Memory B cell (primary cell): ENCODE measurements around the gene PPP2R2B.

Source experiments
- ATAC-seq: fragments of 150-1000 bp; cut with Tn5 transposase; 2 replicates; pipeline ENCODE4 v1.10.0; 2021; ENCODE audit warnings: low read depth, mild to moderate bottlenecking, moderate library complexity
- DNase-seq, 2 donors: peaks; one replicate each; pipeline ENCODE4 v3.0.0; 2022; ENCODE audit warnings: low spot score in 2 of 2
- H3K27ac Mint-ChIP-seq: one replicate; pipeline ENCODE4 v1.8.0; 2022; ENCODE audit warnings: mild to moderate bottlenecking, moderate library complexity, mixed read lengths
- H3K27me3 Mint-ChIP-seq: one replicate; pipeline ENCODE4 v1.8.0; 2022; ENCODE audit warnings: mixed read lengths
- H3K36me3 Mint-ChIP-seq: one replicate; pipeline ENCODE4 v1.8.0; 2022; ENCODE audit warnings: mild to moderate bottlenecking, mixed read lengths
- H3K4me1 Mint-ChIP-seq: one replicate; pipeline ENCODE4 v1.8.0; 2022; ENCODE audit warnings: mixed read lengths
- H3K4me3 Mint-ChIP-seq: one replicate; pipeline ENCODE4 v1.8.0; 2022; ENCODE audit warnings: mild to moderate bottlenecking, moderate library complexity, mixed read lengths
- H3K9me3 Mint-ChIP-seq: one replicate; pipeline ENCODE4 v1.8.0; 2022; ENCODE audit warnings: mixed read lengths

Gene PPP2R2B

DNA sequence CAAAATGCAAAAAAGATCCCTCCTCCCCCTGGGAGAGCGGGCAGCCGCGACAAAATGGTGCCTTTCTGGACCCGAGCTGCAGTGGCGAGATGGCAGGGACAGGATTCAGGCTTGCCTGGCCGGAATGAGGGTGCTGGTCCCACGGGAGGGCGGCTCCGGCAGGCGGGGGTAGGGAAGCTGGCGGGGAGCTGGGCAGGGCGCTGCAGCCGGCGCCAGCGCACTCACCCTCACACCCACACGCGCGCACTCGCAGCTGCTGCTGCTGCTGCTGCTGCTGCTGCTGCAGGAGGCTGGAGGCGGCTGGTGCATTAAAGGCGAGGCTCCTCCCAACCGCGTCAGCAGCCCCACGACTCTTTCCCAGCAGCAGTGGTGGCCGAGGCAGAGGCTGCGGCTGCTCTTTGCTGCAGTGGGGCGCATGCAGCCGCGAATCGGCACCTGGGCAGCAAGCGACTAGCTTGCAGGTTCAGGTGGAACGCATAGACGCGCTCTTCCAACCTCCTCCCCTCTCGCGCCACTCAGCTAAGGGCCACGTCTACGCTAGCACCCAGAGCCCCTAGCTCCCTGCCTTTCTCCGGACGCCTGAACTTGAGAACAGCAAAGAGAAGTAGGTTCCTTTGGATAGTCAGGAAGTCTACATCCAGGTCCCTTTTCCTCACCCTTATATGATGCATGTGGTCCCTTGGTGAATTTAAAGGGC is at the start of gene PPP2R2B:
Gene PPP2R2B (minus strand): TSS at position 282 of the 697 bp plus-strand sequence.
- Mint-ChIP-seq H3K27ac (no peak within 1 kb of the TSS), H3K9me3 (peaks cover 2% of the 10 kb centered on the region), H3K4me3 (peak within 1 kb of the TSS; percentile 49), H3K4me1 (no peaks in the 10 kb centered on the region), H3K27me3 (peaks cover 12% of the 10 kb centered on the region), H3K36me3 (no peaks in the 10 kb centered on the region)
- ATAC-seq (no peak), DNase-seq (no peak)

DNA sequence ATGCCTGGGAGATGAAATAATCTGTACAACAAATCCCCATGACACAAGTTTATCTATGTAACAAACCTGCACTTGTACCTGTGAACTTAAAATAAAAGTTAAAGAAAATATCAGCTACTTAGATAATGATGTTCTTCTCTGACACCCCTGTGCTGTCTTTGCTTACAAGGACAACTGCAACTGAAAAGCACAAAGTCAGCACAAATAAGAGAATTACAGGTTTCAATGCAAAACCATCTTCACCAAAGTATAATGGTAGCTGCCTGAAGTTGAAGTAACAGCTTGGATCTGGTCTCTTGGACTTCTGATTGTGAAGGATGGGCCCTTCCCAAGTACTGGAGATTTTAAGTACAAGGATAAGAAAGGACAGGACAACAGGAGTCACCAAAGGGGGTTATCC is 45.6 kb upstream of the PPP2R2B start:
- Mint-ChIP-seq H3K36me3 (no peaks in the 10 kb centered on the region), H3K4me1 (no peaks in the 10 kb centered on the region), H3K4me3 (no peak overlapping the region), H3K9me3 (peaks cover 1% of the 10 kb centered on the region), H3K27ac (no peak overlapping the region), H3K27me3 (no peaks in the 10 kb centered on the region)
- DNase-seq (no peak), ATAC-seq (no peak)

DNA sequence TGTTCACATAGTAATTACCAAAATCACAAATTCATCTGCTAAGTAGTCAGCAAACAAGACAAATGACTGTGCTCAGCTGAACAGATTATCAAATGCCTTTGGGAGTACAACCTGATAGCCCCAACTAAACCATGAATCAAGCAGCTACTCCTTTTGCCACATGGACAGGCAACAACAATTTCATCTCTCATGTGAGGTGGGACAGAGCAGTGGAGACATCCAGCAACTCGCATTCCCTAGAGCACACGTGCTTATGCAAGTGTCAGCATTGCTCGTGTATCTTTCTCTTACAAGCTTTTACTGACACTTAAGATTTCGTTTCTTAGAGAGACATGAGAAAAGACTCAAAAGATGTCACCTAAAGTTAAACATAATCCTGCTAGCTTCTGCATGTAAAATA is 42.7 kb upstream of the PPP2R2B start:
- Mint-ChIP-seq H3K9me3 (peaks cover 1% of the 10 kb centered on the region), H3K27ac (no peak overlapping the region), H3K36me3 (no peaks in the 10 kb centered on the region), H3K27me3 (peaks cover 1% of the 10 kb centered on the region), H3K4me1 (no peaks in the 10 kb centered on the region), H3K4me3 (no peak overlapping the region)
- ATAC-seq (no peak), DNase-seq (no peak)

DNA sequence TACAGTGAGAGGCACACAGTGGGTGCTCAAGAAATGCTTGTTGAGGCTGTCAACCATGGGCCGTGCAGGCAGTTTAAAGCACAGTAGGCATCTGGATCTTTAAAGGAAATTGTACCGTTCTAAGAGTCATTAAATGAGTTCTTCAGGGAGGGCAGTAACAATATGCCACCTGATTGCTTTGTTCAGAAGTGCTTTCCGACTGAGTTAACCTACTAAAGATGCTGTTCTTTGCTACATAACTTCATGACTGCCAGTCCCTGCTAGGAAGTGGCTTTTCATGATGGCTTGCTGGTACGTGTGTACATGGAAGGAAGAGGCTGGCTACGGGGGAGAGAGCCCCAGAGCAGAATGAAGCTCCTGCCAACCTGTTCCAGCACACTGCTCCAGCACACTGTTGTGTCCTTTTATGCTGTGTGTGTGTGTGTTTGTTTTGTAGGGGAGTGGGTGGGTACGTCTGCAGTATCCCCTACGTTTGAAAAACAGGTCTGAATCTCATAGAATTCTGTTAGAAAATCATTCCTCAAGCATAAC is 41.9 kb upstream of the PPP2R2B start:
- Mint-ChIP-seq H3K4me1 (no peaks in the 10 kb centered on the region), H3K27me3 (peaks cover 1% of the 10 kb centered on the region), H3K36me3 (no peaks in the 10 kb centered on the region), H3K9me3 (no peaks in the 10 kb centered on the region), H3K4me3 (no peak overlapping the region), H3K27ac (no peak overlapping the region)
- DNase-seq (no peak), ATAC-seq (no peak)

DNA sequence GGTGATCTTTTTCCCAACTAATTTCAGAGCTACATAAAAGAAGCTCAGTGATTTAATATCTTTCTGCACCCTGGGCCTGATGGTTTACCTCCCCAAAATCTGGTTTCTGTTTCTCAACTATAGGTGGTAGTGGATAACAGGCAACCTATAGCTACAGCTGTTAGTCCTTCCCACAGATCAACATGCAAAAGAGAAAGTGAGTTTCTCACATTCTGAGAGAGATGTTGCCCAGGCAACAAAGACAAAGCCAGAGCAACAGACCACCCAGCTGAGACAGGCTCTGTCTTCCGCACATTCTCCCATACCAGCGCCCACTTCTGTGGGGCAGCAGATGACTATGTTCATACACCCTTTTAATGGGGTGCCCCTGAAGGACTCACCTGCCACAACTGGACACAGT is 40.7 kb upstream of the PPP2R2B start:
- Mint-ChIP-seq H3K4me1 (no peaks in the 10 kb centered on the region), H3K27ac (no peak overlapping the region), H3K4me3 (no peak overlapping the region), H3K9me3 (no peaks in the 10 kb centered on the region), H3K27me3 (peaks cover 1% of the 10 kb centered on the region), H3K36me3 (no peaks in the 10 kb centered on the region)
- DNase-seq (no peak), ATAC-seq (no peak)

DNA sequence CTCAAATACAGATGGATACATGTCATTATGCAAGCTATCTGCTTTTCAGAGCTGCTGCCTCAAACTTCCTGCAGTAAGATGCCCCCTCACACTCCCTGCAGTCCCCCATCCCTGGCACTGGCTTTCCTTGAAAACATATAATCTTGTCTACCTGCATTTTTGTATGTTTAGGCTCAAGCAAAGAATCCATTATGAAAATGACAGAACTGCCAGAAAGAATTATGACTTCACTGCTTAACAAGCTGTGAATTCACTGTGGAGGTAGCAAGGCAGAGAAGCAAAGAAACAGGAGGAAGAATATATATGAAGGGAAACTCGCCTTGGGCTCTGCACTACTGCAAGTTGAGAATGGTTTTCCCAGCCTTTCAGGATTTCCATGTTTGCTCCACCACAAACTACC is 39.4 kb upstream of the PPP2R2B start:
- Mint-ChIP-seq H3K4me3 (no peak overlapping the region), H3K9me3 (no peaks in the 10 kb centered on the region), H3K4me1 (no peaks in the 10 kb centered on the region), H3K36me3 (no peaks in the 10 kb centered on the region), H3K27me3 (peaks cover 1% of the 10 kb centered on the region), H3K27ac (no peak overlapping the region)
- ATAC-seq (no peak), DNase-seq (no peak)

DNA sequence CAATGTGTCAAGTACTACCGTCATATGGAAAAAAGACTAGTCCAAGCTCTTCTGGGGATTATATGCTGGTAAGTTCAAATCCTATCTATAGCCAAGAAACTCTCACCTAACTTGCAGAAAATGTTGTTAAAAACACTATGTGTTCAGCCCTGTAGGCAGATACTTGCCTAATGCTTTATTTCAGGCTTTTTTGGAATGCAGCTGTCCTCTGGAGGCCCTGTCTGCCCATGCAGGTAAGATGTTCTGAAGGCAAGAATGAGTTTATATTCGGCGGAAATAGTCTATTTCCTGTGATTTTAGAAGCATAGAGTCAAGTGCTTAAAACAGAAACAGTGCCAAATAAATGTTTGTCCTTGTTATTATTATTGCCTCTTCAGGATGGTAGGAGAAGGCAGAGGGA is 34.3 kb upstream of the PPP2R2B start:
- no peaks in the 10 kb centered on the region for H3K4me1 Mint-ChIP-seq
- no peaks in the 10 kb centered on the region for H3K36me3 Mint-ChIP-seq
- H3K9me3 Mint-ChIP-seq = no peaks in the 10 kb centered on the region
- H3K27ac Mint-ChIP-seq = no peak overlapping the region
- no peak for ATAC-seq
- no peaks in the 10 kb centered on the region for H3K27me3 Mint-ChIP-seq
- no peak for DNase-seq
- no peak overlapping the region for H3K4me3 Mint-ChIP-seq

DNA sequence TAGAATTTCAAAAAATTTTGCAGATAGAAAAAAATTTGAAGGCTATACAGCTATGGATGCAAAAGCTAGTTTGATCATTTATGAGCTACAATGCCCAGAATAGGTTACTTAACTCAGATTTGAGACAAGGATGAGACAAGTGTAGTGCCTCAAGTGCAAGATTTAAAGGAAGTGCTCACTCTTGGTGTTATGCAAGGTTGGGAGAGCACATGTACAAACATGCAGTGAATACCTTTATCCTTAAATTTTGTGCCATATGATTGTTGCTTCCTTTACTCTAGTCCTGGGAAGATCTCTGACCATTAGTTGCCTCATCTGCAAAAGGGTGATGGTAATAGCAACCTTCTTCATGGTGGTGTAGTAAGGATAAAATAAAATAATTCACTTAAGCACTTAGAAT is 31.7 kb upstream of the PPP2R2B start:
- Mint-ChIP-seq H3K4me1 (no peaks in the 10 kb centered on the region), H3K27ac (no peak overlapping the region), H3K4me3 (no peak overlapping the region), H3K9me3 (no peaks in the 10 kb centered on the region), H3K36me3 (no peaks in the 10 kb centered on the region), H3K27me3 (no peaks in the 10 kb centered on the region)
- DNase-seq (no peak), ATAC-seq (no peak)

DNA sequence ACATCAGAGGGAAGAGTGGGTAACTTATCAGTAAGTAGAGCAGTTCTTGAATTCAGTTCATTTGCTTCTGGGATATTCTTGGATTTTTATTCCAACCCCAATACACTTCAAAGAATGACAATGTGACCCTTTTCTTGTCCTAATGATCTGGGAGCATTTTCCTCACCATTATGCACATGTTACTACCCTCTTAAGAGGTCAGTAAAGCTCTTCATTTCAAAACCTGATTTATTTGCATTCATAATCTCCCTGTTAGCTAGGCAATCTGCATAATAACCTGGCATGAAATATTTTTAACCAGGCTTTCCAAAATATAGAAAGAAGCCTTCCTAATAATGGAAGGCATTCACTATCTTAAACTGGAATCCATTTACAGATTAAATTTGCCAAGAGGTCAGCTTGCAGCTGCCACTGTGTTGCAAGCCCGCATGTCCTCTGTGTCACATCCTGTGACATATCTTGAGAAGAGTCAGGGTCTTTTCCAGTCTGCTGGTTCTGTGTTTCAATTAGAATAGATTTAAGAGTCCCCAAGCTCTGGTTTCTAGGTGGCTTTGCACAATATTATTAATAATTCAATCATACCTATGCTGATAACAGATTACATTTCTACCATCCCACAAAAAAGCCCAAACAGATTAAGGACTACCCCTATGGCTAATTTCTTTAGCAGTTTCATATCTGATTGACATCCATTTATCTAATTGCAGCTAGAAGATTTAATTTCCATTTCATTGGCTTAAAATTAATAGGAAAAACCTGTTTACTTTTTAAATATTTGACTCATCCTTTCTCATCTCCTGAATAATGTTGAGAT is 30.9 kb upstream of the PPP2R2B start:
- H3K36me3 Mint-ChIP-seq = no peaks in the 10 kb centered on the region
- ATAC-seq (no peak), DNase-seq (no peak)
- no peaks in the 10 kb centered on the region for H3K4me1 Mint-ChIP-seq
- H3K27me3 Mint-ChIP-seq = no peaks in the 10 kb centered on the region
- no peak overlapping the region for H3K4me3 Mint-ChIP-seq
- H3K9me3 Mint-ChIP-seq = no peaks in the 10 kb centered on the region
- no peak overlapping the region for H3K27ac Mint-ChIP-seq

DNA sequence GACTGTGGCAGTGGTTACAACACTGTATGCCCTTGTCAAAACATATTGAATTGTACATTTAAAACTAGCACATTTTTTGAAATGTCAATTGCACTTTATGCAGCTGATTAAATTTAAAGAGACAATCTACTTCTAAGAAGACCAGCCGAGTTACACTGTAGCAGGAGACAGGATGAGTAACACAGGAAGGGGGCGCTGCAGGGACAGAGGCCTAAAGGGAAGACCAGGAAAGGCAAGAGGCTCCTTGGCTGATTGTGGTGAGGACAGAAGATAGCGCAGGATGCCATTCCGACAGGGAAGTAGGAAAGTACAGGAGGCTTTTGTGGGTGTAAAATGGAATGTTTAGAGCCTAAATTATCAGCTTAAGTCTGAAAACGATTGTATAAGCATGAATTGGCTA is 28.2 kb upstream of the PPP2R2B start:
- Mint-ChIP-seq H3K9me3 (no peaks in the 10 kb centered on the region), H3K4me1 (no peaks in the 10 kb centered on the region), H3K36me3 (no peaks in the 10 kb centered on the region), H3K27ac (no peak overlapping the region), H3K27me3 (no peaks in the 10 kb centered on the region), H3K4me3 (no peak overlapping the region)
- DNase-seq = no peak
- ATAC-seq = no peak

DNA sequence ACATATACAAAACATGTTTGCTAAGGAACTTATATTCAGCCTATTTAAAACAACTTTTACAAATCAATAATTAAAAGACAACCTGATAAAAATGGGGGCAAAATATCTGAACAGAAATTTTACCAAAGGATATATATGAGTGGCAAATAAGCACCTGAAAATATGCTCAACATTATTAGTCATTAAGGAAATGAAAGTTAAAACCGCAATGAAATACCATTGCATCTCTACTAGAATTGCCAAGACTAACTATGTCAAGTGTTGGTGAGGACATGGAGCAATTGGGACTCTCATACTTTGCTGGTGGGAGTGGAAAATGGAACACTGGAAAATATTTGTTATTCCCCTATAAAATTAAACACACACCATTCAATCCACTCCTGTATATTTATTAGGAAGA is 26.3 kb upstream of the PPP2R2B start:
- H3K36me3 Mint-ChIP-seq = no peaks in the 10 kb centered on the region
- H3K4me1 Mint-ChIP-seq = no peaks in the 10 kb centered on the region
- no peaks in the 10 kb centered on the region for H3K27me3 Mint-ChIP-seq
- ATAC-seq (no peak), DNase-seq (no peak)
- H3K9me3 Mint-ChIP-seq = peaks cover 4% of the 10 kb centered on the region
- H3K4me3 Mint-ChIP-seq = no peak overlapping the region
- H3K27ac Mint-ChIP-seq = no peak overlapping the region

DNA sequence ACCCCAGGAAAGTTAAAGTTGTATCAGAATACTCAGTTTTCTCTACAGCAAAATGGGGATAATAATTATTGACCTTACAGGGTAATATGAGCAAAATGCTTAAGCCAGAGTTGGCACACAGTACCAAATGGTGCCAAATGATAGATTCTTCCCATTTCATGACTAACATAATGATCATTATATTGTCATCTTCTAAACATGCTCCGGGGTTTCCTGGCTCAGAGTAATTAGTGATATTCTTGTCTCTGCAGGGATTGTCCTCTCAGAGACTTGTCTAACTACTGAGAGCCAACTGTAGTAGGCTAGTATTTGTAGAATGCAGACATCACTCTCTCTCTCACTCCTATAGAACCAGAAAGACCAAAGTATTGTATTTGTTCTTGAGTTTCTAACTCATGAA is 25.2 kb upstream of the PPP2R2B start:
- Mint-ChIP-seq H3K36me3 (no peaks in the 10 kb centered on the region), H3K9me3 (peaks cover 4% of the 10 kb centered on the region), H3K27me3 (no peaks in the 10 kb centered on the region), H3K27ac (no peak overlapping the region), H3K4me3 (no peak overlapping the region), H3K4me1 (no peaks in the 10 kb centered on the region)
- ATAC-seq (no peak), DNase-seq (no peak)

DNA sequence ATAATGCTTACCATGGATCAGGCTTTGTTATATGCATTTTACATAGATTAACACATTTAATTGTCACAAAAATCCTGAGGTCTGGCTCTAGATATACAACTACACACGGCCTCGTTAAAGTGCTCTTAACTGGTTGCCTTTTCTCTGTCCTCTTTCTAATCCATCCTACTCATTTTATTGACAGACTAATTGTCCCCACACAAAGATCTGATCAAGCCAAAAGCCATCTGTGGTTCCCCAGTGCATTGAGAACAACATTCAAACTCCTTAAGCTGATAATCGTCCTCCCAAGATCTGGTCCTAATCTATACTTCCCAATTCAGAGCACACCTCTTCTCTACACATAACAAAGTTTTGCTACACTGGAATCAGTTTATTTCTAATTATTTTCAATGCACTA is 23.9 kb upstream of the PPP2R2B start:
- Mint-ChIP-seq H3K27me3 (no peaks in the 10 kb centered on the region), H3K36me3 (no peaks in the 10 kb centered on the region), H3K9me3 (peaks cover 5% of the 10 kb centered on the region), H3K27ac (no peak overlapping the region), H3K4me1 (no peaks in the 10 kb centered on the region), H3K4me3 (no peak overlapping the region)
- ATAC-seq (no peak), DNase-seq (no peak)

DNA sequence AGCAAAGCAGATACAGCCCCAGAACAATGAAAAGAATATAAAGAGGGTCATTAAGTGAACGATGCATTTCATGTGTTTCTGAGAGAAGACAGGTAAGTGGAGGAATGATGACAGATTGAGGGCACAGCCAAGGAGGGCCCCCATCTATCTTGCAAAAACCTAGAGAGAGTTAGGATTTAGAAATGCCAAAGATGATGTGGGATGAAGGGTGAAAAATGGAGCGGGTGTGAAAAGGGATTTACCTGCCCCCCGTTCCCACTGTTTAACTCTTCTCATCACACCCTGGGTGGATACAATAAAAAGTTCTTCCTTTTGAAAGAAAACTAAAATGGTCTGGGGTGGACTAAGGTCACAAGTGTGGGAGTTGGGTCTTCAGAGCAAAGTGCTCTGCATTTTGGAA is 18.5 kb upstream of the PPP2R2B start:
- Mint-ChIP-seq H3K27me3 (peaks cover 3% of the 10 kb centered on the region), H3K36me3 (no peaks in the 10 kb centered on the region), H3K27ac (no peak overlapping the region), H3K4me1 (no peaks in the 10 kb centered on the region), H3K9me3 (peaks cover 11% of the 10 kb centered on the region), H3K4me3 (no peak overlapping the region)
- ATAC-seq (no peak), DNase-seq (no peak)
